ENCODE data around the gene AKAP5. TPM values are rescaled to one million over a fixed set of nuclear protein-coding genes. Genes with fewer than 3 reads are reported as not detected.
A peak's percentile ranks its signal among the peaks of the same experiment; 100 is the strongest.

Gene AKAP5
- total RNA-seq, 1 donor from 2014 or later = 4.3 TPM

GRCh38 chr14:64444984-64445845, 20.1 kb upstream of the AKAP5 start:
- DNase-seq (ENCODE audit: low spot score) = no peak
- peaks cover 67% of the 10 kb centered on the region for H3K4me1 Mint-ChIP-seq (ENCODE audit: low read depth)
- no peaks in the 10 kb centered on the region for H3K27me3 Mint-ChIP-seq (ENCODE audit: low read depth)
- TF ChIP-seq CTCF (IDR thresholded peaks at IDR 0.05) = peak; percentile 38
- no peak overlapping the region for H3K4me3 Mint-ChIP-seq (ENCODE audit: unreplicated experiment)
- H3K27ac Mint-ChIP-seq (ENCODE audit: unreplicated experiment) = peak overlapping the region; percentile 89
- H3K9me3 Mint-ChIP-seq (ENCODE audit: low read depth) = no peaks in the 10 kb centered on the region
- H3K36me3 Mint-ChIP-seq (ENCODE audit: low read depth) = peaks cover 14% of the 10 kb centered on the region

- Mint-ChIP-seq H3K27me3 (ENCODE audit: low read depth) (no peaks in the 10 kb centered on the region), H3K4me1 (ENCODE audit: low read depth) (peaks cover 48% of the 10 kb centered on the region), H3K27ac (ENCODE audit: unreplicated experiment) (peak overlapping the region; percentile 80), H3K9me3 (ENCODE audit: low read depth) (no peaks in the 10 kb centered on the region), H3K36me3 (ENCODE audit: low read depth) (peaks cover 11% of the 10 kb centered on the region), H3K4me3 (ENCODE audit: unreplicated experiment) (no peak overlapping the region)
- no peak for DNase-seq (ENCODE audit: low spot score)
- TF ChIP-seq CTCF (IDR thresholded peaks at IDR 0.05) = peak; percentile 27
These were observed 17.2 kb upstream of the AKAP5 start for GRCh38 chr14:64447876-64448670.

- DNase-seq (ENCODE audit: low spot score) = no peak
- H3K4me1 Mint-ChIP-seq (ENCODE audit: low read depth) = peaks cover 29% of the 10 kb centered on the region
- H3K27ac Mint-ChIP-seq (ENCODE audit: unreplicated experiment) = no peak overlapping the region
- H3K27me3 Mint-ChIP-seq (ENCODE audit: low read depth) = no peaks in the 10 kb centered on the region
- H3K36me3 Mint-ChIP-seq (ENCODE audit: low read depth) = peaks cover 16% of the 10 kb centered on the region
- TF ChIP-seq CTCF (IDR thresholded peaks at IDR 0.05) = no peak
- H3K4me3 Mint-ChIP-seq (ENCODE audit: unreplicated experiment) = no peak overlapping the region
- no peaks in the 10 kb centered on the region for H3K9me3 Mint-ChIP-seq (ENCODE audit: low read depth)
These were observed 15.0 kb upstream of the AKAP5 start for GRCh38 chr14:64450255-64450654.

GRCh38 chr14:64454671-64455070, 10.6 kb upstream of the AKAP5 start:
- H3K9me3 Mint-ChIP-seq (ENCODE audit: low read depth) = no peaks in the 10 kb centered on the region
- DNase-seq (ENCODE audit: low spot score) = no peak
- no peak overlapping the region for H3K27ac Mint-ChIP-seq (ENCODE audit: unreplicated experiment)
- no peaks in the 10 kb centered on the region for H3K27me3 Mint-ChIP-seq (ENCODE audit: low read depth)
- H3K36me3 Mint-ChIP-seq (ENCODE audit: low read depth) = peaks cover 26% of the 10 kb centered on the region
- no peak for TF ChIP-seq CTCF (IDR thresholded peaks at IDR 0.05)
- no peaks in the 10 kb centered on the region for H3K4me1 Mint-ChIP-seq (ENCODE audit: low read depth)
- no peak overlapping the region for H3K4me3 Mint-ChIP-seq (ENCODE audit: unreplicated experiment)

GRCh38 chr14:64459405-64460136, 5.7 kb upstream of the AKAP5 start:
- no peak for TF ChIP-seq CTCF (IDR thresholded peaks at IDR 0.05)
- H3K4me1 Mint-ChIP-seq (ENCODE audit: low read depth) = peaks cover under 1% of the 10 kb centered on the region
- H3K36me3 Mint-ChIP-seq (ENCODE audit: low read depth) = peaks cover 18% of the 10 kb centered on the region
- H3K27me3 Mint-ChIP-seq (ENCODE audit: low read depth) = no peaks in the 10 kb centered on the region
- H3K9me3 Mint-ChIP-seq (ENCODE audit: low read depth) = no peaks in the 10 kb centered on the region
- no peak overlapping the region for H3K4me3 Mint-ChIP-seq (ENCODE audit: unreplicated experiment)
- no peak for DNase-seq (ENCODE audit: low spot score)
- no peak overlapping the region for H3K27ac Mint-ChIP-seq (ENCODE audit: unreplicated experiment)

All from chondrocyte (in vitro differentiated cells).